ENCODE measurements around the gene IRS2.

GRCh38 chr13:109712124-109712722, 74.2 kb downstream of the IRS2 start:
- TF ChIP-seq POLR2A (IDR thresholded peaks at IDR 0.05) = no peak
- TF ChIP-seq, protein P1, sequence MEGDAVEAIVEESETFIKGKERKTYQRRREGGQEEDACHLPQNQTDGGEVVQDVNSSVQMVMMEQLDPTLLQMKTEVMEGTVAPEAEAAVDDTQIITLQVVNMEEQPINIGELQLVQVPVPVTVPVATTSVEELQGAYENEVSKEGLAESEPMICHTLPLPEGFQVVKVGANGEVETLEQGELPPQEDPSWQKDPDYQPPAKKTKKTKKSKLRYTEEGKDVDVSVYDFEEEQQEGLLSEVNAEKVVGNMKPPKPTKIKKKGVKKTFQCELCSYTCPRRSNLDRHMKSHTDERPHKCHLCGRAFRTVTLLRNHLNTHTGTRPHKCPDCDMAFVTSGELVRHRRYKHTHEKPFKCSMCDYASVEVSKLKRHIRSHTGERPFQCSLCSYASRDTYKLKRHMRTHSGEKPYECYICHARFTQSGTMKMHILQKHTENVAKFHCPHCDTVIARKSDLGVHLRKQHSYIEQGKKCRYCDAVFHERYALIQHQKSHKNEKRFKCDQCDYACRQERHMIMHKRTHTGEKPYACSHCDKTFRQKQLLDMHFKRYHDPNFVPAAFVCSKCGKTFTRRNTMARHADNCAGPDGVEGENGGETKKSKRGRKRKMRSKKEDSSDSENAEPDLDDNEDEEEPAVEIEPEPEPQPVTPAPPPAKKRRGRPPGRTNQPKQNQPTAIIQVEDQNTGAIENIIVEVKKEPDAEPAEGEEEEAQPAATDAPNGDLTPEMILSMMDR (IDR thresholded peaks at IDR 0.05) = no peak
